ENCODE measurements around the gene POMZP3.
"Not testable (repeated sequence)": the region's sequence is repeated elsewhere in the genome, so short reads cannot be mapped to it uniquely, and the experiment has no call there.

Gene POMZP3

GRCh38 chr7:76586585-76587315 lies 40.3 kb downstream of the POMZP3 start:
- DNase-seq (ENCODE audit: low spot score), result not testable (repeated sequence)

GRCh38 chr7:76583636-76584281 lies 43.3 kb downstream of the POMZP3 start:
- DNase-seq (ENCODE audit: low spot score), result not testable (repeated sequence)

- DNase-seq (ENCODE audit: low spot score), result peak; percentile 2
Observed at GRCh38 chr7:76582848-76583631, 44.0 kb downstream of the POMZP3 start.

- DNase-seq (ENCODE audit: low spot score), result not testable (repeated sequence)
Observed at GRCh38 chr7:76575919-76576655, 51.0 kb downstream of the POMZP3 start.

- not testable (repeated sequence) for DNase-seq (ENCODE audit: low spot score)
Observed at GRCh38 chr7:76575431-76575830, 51.6 kb downstream of the POMZP3 start.

GRCh38 chr7:76572296-76572695 lies 54.8 kb downstream of the POMZP3 start:
- not testable (repeated sequence) for DNase-seq (ENCODE audit: low spot score)

- not testable (repeated sequence) for DNase-seq (ENCODE audit: low spot score)
Observed at GRCh38 chr7:76570324-76570775, 56.7 kb downstream of the POMZP3 start.

- not testable (repeated sequence) for DNase-seq (ENCODE audit: low spot score)
Observed at GRCh38 chr7:76568742-76569141, 58.3 kb downstream of the POMZP3 start.

GRCh38 chr7:76567753-76568152 lies 59.3 kb downstream of the POMZP3 start:
- DNase-seq (ENCODE audit: low spot score), result not testable (repeated sequence)

- DNase-seq (ENCODE audit: low spot score), result not testable (repeated sequence)
Observed at GRCh38 chr7:76567311-76567710, 59.8 kb downstream of the POMZP3 start.

GRCh38 chr7:76565001-76565400 lies 62.1 kb downstream of the POMZP3 start:
- DNase-seq (ENCODE audit: low spot score), result not testable (repeated sequence)

- DNase-seq (ENCODE audit: low spot score), result not testable (repeated sequence)
Observed at GRCh38 chr7:76561342-76561741, 65.7 kb downstream of the POMZP3 start.

GRCh38 chr7:76560157-76560556 lies 66.9 kb downstream of the POMZP3 start:
- DNase-seq (ENCODE audit: low spot score), result not testable (repeated sequence)

Data from CD4-positive, alpha-beta T cell treated with Interleukin-15 for 4 hours (primary cell).